HG02623 (cell line): ENCODE results near the gene HAUS6.
"Not testable (repeated sequence)": the region's sequence is repeated elsewhere in the genome, so short reads cannot be mapped to it uniquely, and the experiment has no call there.

Source experiments
- ATAC-seq: cut with Tn5 transposase; IDR thresholded peaks from one replicate; pipeline ENCODE4 v1.9.1; 2021; ENCODE audit warnings: moderate library complexity; ENCODE audit not compliant: unreplicated experiment

The HAUS6 gene

DNA sequence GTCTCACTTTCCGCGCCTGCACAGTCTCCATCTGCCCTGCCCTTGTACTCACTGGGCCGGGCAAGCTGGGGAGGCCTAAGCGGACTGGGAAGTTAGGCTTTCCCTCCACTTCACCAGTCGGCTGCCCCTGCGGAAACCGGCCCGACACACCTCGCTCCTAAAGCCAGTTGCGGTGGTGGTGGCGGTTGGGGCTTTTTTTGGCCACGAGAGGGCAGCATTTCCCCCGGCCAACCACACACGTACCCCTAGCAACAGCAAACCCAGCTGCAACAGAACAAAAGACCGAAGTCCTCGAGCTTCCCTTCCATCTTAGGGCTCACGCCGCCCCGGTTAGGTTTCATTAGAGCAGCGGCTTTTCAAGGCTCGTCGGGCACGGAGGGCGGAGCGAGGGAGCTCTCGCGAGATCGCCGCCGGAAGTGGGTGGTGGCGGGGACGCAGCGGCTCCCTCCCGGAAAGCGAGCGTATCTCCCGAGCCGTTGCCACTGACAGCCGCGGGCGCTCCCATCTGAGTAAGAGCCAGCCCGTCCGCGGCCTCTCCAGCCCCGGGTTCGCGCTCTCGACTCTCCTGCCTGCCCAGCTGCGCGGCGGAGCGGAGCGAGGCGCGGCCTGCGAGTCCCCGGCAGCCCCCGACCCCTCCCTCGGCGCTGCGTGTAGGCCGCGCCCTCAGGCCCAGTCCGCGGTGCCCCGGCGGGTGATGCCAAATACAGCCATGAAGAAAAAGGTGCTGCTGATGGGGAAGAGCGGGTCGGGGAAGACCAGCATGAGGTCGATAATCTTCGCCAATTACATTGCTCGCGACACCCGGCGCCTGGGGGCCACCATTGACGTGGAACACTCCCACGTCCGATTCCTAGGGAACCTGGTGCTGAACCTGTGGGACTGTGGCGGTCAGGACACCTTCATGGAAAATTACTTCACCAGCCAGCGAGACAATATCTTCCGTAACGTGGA is 53.5 kb downstream of the HAUS6 start, which contains the start of gene RRAGA:
Gene RRAGA, plus strand, starts transcription at position 462 of the 951 bp plus-strand sequence. Its CDS starts 233 bp downstream, at position 695.
- peak; percentile 85 for ATAC-seq

DNA sequence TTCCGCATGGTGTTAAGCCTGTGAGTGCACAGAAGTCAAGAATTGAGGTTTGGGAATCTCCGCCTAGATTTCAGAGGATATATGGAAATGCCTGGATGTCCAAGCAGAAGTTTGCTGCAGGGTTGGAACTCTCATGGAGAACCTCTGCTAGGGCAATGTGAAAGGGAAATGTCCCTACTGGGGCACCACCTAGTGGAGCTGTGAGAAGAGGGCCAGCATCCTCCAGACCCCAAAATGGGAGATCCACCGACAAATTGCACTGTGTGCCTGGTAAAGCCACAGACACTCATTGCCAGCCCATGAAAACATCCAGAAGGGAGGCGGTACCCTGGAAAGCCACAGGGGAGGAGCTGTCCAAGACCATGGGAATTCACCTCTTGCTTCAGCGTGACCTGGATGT is 66.1 kb downstream of the HAUS6 start:
- ATAC-seq, result no peak

- no peak for ATAC-seq
Observed at GRCh38 chr9:19033015-19033414, 69.7 kb downstream of the HAUS6 start, which contains the start of gene SAXO1. Gene SAXO1, minus strand, starts transcription at chr9:19033209. Its CDS starts 301 bp downstream, at chr9:19032908.

DNA sequence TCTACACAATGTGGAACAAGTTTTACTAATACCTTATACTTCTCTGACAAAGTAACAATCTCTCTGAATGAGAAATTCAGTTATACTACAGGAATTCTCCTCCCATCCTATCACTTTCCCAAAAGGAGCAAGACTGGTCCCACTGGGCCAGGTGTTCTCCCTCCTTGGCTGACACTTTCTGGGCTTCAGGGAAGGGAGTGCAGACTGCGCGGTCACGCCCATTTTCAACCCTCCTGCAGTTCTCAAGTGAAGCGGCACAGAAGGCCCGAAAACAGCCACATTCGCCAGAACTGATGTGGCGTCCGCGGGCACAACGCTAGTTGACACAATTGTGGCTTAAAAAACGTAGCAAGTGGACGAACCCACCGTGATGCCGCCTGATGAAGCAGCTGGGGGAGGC is 70.3 kb downstream of the HAUS6 start:
- ATAC-seq, result no peak

DNA sequence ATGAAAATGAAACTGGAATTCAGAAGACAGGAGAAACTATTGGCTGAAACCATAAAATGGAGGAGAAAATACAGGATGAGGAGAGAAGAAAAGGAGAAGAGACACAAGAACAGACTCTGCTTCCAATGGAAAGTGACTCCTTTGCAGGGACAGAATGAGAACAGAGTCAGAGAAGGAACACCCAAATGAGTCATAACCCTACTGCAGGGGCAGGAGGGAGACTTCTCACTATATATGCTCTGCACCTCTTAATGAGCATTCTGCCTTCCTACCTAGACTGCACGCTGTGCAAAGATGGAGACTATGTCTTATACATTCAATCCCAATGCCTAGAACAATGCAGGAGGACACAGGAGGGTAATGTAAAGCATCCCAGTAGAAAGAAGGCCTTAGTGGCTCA is 71.8 kb downstream of the HAUS6 start:
- peak; percentile 68 for ATAC-seq

DNA sequence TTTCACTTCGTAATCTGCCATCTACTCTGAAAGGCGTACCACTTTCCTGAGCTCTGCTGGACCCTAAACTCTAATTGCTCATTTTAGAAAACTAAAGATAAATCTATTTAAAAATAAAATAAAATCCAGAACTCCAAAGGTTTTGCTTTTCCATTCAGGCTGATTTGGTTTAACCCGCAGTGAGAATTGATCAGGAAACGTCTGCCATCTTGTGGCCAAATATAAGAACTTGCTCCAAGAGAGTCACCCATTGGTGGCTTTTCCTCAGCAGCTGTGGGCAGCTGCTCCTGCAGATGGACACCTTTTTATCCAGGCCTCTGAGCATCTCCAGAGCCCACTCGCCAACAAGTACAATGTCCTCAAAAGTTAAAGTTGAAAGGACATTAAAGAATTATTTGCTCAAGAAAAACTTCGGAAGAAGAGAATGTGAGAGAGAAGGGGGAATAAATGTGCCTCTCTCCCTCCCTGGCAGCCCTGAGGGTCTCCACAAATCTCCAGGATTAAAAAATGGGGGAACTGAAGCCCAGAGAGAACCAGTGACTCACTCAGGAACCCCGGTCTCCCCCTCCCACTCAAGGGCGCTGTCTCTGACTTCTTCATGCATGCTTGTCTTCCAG is 73.8 kb downstream of the HAUS6 start:
- ATAC-seq, result peak; percentile 42

- ATAC-seq, result no peak
Observed at GRCh38 chr9:19027825-19028224, 74.9 kb downstream of the HAUS6 start.

- no peak for ATAC-seq
Observed at GRCh38 chr9:19026375-19026774, 76.3 kb downstream of the HAUS6 start.

DNA sequence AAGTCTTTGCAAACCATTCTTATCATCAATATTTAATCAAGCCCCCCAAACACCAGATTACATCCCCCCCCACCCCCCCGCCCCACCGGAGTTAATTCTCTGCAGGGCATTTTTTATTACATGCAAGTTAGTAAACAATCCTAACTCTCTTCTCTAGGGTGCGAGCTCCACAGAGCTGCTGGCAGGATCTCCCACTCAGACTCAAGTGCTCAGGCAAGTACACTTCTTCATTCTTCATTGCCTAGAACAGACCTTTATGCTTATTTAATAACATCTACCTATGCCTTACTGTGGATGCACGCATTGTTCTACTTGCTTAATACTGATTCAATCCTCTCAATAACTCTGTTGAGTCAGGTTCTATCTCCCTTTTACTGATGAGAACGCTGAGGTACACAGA is 79.6 kb downstream of the HAUS6 start:
- ATAC-seq, result no peak

DNA sequence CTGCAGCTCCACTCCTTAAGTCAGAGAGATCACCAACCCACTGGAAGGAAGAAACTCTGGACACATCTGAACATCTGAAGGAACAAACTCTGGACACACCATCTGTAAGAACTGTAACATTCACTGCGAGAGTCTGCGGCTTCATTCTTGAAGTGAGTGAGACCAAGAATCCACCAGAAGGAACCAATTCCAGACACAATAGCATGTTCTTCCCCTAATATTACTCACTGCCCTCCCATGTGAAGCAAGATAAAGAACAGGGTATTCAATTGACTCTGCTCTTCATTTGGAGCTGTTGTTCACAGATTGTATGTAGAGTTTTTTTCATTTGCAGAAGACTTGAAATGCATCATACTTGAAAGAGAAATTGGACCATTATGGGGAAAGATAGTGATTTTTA is 80.5 kb downstream of the HAUS6 start:
- peak; percentile 47 for ATAC-seq

GRCh38 chr9:19021649-19022048 is 81.1 kb downstream of the HAUS6 start:
- not testable (repeated sequence) for ATAC-seq

DNA sequence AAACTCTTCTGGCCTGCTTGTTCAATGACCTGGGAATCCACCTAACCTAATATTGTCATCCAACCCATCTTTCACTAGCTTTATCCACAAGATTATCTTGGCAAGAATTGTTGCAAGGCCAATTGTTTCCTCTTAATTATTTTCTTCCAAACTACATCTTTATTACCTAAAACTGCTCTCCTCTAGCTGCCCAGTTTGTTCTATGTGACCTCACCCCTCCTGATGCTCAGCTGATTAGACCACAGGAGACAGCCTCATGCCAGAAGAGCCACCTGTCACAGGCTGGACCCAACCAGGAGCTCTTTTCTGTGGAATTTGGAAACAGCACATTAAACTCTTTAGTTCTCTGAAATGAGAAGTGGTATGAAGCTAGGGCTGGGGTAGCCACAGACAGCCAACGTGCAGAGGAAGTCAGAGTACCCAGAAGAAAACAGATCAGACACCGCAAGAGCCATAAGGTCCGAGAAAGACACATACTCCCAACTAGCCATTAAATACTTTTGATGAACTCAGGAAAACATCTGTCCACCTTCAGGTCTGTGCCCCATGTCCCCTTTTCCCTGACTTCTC is 81.7 kb downstream of the HAUS6 start:
- ATAC-seq, result no peak

- ATAC-seq, result no peak
Observed at GRCh38 chr9:19018201-19018600, 84.5 kb downstream of the HAUS6 start.

GRCh38 chr9:19009391-19009965 is 93.2 kb downstream of the HAUS6 start:
- ATAC-seq, result no peak
